COLO668 (cell line): ENCODE data around the gene TRA2B.

Experiments used
- DNase-seq: peaks from one replicate; lab custom pipeline; 2025; ENCODE audit not compliant: unreplicated experiment; lab: John Stamatoyannopoulos, UW

TRA2B gene

DNA sequence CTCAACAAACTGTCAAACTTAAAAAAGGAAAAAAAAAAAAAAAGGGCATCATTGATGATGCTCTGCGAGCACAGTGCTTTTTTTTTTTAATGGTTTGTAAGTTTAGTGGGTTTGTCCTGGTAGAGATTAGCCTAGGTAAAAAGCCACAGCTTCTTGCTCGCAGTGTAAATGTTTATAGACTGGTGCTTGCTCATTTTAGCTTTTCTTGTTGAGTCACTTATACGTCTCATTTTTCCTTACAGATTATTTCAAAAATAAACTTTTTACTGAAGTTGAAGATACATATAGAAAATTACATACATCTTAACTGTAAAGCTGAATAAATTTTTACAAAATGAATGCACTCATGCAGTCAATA is 16.5 kb upstream of the TRA2B start:
- no peak for DNase-seq

DNA sequence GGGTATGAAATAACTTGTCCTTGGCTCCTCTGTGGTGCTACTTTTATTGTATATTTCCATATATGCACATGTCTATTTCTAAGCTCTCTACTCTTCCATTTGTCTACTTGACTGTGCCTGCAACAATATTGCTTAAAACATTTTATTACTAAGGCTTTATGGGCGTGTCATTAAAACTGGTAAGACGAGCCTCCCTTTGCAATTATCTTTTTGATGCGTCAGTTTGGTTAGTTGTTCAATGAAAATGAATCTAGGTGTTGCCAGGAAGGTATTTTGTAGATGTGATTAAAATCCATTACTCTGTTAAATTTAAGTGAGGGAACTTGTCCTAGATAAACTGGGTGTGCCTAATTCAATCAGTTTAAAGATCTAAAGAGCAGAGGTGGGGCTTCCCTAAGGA is 12.9 kb upstream of the TRA2B start:
- DNase-seq: no peak

DNA sequence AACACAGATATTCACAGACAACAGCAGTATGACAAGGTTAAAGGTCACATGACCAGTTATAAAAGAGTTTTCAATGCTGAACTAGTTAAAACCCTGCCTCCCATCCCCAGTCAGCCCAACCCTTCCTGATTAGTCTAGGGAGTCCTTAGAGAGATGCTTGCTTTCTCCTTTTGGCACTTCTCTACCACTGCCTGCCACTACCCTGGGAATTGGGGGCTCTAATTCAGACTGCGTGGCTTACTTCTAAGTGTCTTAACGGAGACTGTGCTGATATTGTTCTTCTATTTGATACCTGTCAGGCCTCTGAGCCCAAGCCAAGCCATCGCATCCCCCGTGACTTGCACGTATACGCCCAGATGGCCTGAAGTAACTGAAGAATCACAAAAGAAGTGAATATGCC is 11.7 kb upstream of the TRA2B start:
- no peak for DNase-seq

- DNase-seq: no peak
These were observed 10.5 kb upstream of the TRA2B start for GRCh38 chr3:185948292-185948691.

DNA sequence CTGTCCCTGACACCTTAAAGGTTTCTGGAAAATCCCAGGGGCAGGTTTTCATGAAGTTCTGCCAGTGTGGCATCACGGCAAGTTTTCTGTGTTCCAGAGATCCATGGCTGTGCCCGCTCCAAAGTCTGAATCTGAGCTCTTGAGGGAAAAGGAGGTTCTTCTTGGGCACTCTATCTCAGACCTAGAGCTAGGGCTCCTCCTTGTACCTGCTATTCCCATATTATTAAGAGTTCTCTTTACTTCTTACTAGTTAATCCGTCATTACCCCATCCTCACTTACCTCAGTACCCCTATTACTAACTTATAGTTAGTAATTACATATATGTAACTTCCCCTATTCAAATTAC is 5.9 kb upstream of the TRA2B start:
- DNase-seq: no peak

- DNase-seq: peak; percentile 71
These were observed 5.3 kb upstream of the TRA2B start for GRCh38 chr3:185942907-185943759.

GRCh38 chr3:185942396-185942795 is 4.6 kb upstream of the TRA2B start:
- no peak for DNase-seq

DNA sequence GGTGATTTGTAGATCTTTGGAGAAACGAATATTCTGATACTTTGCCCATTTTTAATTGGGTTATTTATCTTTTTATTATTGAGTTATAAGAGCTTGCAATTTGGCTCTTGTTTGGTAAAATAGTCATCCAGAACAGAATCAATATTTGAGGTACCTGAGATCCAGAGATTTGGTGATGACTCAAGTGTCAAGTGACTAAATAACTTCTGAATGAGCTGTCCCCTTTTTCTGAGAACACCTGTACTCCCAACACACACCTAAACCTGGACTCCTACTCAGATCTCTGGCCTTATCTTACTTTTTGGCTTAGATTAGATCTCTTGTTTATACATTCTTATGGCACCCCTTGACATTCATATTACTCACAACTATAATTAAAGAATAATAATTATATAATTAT is 3.1 kb upstream of the TRA2B start:
- DNase-seq: no peak

- DNase-seq: no peak
These were observed 1.9 kb upstream of the TRA2B start for GRCh38 chr3:185939721-185940120.

- DNase-seq: peak; percentile 88
These were observed 763 bp downstream of the TRA2B start for GRCh38 chr3:185936814-185937688.

DNA sequence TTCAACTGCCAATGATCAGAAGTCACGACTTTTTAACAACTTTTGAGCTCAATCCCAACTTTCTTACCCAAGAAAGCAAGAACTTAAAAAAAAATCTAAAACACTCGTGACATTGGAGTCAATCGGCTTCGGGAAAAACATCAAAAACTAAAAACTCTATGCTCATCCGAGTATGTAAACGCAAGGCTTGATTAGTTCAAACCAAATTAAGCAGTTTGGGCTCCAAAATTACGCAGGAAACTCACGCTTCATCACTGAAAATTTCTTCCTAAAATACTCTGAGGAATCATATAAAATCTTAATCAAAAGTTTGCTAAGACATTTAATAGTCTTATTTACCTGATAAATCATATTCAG is 1.6 kb downstream of the TRA2B start:
- DNase-seq: no peak

GRCh38 chr3:185935465-185936272 is 2.1 kb downstream of the TRA2B start:
- DNase-seq: no peak

GRCh38 chr3:185934767-185935464 is 2.9 kb downstream of the TRA2B start:
- no peak for DNase-seq

- DNase-seq: no peak
These were observed 3.6 kb downstream of the TRA2B start for GRCh38 chr3:185934174-185934557.

DNA sequence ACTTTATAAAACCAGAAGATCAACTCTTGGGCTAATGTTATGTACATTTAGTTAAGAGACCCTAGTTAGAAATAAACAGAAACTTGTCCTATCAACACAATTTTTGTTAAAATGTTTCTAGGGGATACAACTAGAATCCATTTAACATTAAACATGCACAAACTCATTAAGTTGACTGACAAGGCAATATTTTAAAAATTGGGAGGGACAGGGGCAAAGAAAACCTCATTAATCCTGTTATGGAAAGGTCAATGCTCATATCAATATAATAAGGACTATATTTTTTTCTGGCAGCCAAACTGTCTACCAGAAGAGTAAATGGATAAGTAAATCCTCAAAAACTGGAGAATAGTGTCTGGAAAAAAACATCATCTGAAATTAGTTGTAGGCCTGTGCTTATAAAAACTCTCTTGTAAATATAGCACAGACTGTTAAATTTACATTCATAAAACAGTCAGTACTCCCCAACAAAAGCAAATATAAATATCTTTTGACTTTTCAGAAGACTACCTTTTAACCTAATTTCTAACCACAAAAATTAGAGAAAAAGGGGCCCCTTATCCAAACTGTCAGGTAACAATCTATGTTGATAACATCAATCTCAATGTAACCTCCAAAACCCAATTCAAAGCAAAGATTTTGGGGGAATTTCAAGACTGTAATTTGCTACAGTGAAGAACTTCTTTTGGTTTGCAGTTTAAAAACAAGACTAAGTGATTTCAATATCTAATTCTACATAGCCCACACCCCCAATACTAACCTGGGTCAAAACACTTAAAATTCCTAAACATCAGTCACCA is 4.2 kb downstream of the TRA2B start:
- no peak for DNase-seq

- no peak for DNase-seq
These were observed 5.8 kb downstream of the TRA2B start for GRCh38 chr3:185931777-185932612.

- no peak for DNase-seq
These were observed 7.3 kb downstream of the TRA2B start for GRCh38 chr3:185930393-185931107.
